ENCODE measurements around the gene ZC3H13. TPM values are rescaled to one million over a fixed set of nuclear protein-coding genes. Genes with fewer than 3 reads are reported as not detected.
A peak's percentile ranks its signal among the peaks of the same experiment; 100 is the strongest.

Gene ZC3H13
- total and polyA plus RNA-seq, 2 of the 4 experiments (the other 2 are of a cell fraction): 7.7 to 10.8 TPM

DNA sequence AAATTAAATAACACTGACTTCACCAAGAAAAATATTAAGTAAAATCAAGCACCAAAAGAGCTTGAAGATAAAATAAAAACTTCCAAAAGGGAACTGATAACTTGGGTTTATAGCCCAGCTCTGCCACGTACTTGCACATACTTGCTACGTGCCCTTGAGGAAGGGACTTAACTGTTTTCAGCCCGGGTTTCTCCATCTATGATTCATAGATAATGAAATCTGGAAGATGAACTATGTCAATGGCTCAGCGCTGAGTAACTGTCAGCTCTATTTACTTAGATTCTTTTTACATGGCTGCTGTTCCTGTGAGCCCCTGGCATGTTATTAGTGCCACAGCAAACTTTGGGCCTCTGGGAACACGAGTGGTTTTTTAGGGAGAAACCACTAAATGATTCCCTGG lies 9.6 kb upstream of the ZC3H13 start:
- Histone ChIP-seq H4K8ac (ENCODE audit: low read depth in 2 of 2, low read length in 2 of 2) (no peak overlapping the region), H3K4me3 (ENCODE audit: insufficient read depth, low read depth, low read length) (no peak overlapping the region), H2BK120ac (ENCODE audit: low read depth, low read length) (no peak overlapping the region), H4K91ac (ENCODE audit: insufficient read depth, low read depth, low read length) (no peak overlapping the region), H2AK9ac (replicated peaks; ENCODE audit: low read depth, low read length, poor library complexity) (no peak overlapping the region), H2BK20ac (ENCODE audit: low read depth, low read length) (no peak overlapping the region), H3K14ac (replicated peaks; ENCODE audit: low read depth, low read length) (no peak overlapping the region), H2AFZ (replicated peaks; ENCODE audit: low read length, poor library complexity) (no peak overlapping the region), H3K27me3 (ENCODE audit: control insufficient read depth, insufficient read depth, low read length) (no peaks in the 10 kb centered on the region), H3K4me1 (ENCODE audit: control insufficient read depth, insufficient read depth, low read length) (no peaks in the 10 kb centered on the region), H2BK5ac (ENCODE audit: low read depth, low read length, poor library complexity, severe bottlenecking) (no peak overlapping the region), H3K4me2 (ENCODE audit: low read depth, low read length) (no peak overlapping the region), H3K56ac (ENCODE audit: extremely low read depth, insufficient read depth, low read length) (no peak overlapping the region), H2BK15ac (ENCODE audit: low read depth, low read length) (no peak overlapping the region), H3K9me3 (ENCODE audit: control insufficient read depth, insufficient read depth, low read length) (no peaks in the 10 kb centered on the region), H4K5ac (ENCODE audit: low read depth, low read length) (no peak overlapping the region), H3K4ac (ENCODE audit: low read depth, low read length) (no peak overlapping the region), H3K9ac (ENCODE audit: low read depth, low read length) (no peak overlapping the region), H3K36me3 (ENCODE audit: control insufficient read depth, insufficient read depth, low read length) (no peaks in the 10 kb centered on the region), H4K20me1 (ENCODE audit: insufficient read depth, low read length) (no peaks in the 10 kb centered on the region), H3K79me1 (ENCODE audit: low read depth in 1 of 2, low read length in 2 of 2) (no peaks in the 10 kb centered on the region), H3K18ac (ENCODE audit: low read depth, low read length) (no peak overlapping the region), H2AK5ac (ENCODE audit: low read depth, low read length) (no peak overlapping the region), H3K9me1 (ENCODE audit: insufficient read depth, low read length) (no peaks in the 10 kb centered on the region), H3K23ac (ENCODE audit: low read depth, low read length) (no peak overlapping the region), H3K27ac (ENCODE audit: insufficient read depth, low read length) (no peak overlapping the region)
- TF ChIP-seq CEBPB (IDR thresholded peaks at IDR 0.05; ENCODE audit: low read depth, low read length) (no peak), RFX5 (IDR thresholded peaks at IDR 0.05; ENCODE audit: low read depth, low read length) (no peak), MXI1 (IDR thresholded peaks at IDR 0.05; ENCODE audit: borderline replicate concordance, low read depth, low read length) (no peak), RAD21 (IDR thresholded peaks at IDR 0.05; ENCODE audit: low read length) (no peak), SMC3 (IDR thresholded peaks at IDR 0.05; ENCODE audit: low read depth, low read length) (no peak), MAZ (IDR thresholded peaks at IDR 0.05; ENCODE audit: borderline replicate concordance, low read depth, low read length) (no peak), RCOR1 (IDR thresholded peaks at IDR 0.05; ENCODE audit: insufficient replicate concordance, low read length) (no peak), MAFK (IDR thresholded peaks at IDR 0.05; ENCODE audit: low read depth, low read length) (no peak), BHLHE40 (IDR thresholded peaks at IDR 0.05; ENCODE audit: low read depth, low read length) (no peak), FOS (IDR thresholded peaks at IDR 0.05; ENCODE audit: low read depth, low read length) (no peak)
- TF ChIP-seq, protein P1, sequence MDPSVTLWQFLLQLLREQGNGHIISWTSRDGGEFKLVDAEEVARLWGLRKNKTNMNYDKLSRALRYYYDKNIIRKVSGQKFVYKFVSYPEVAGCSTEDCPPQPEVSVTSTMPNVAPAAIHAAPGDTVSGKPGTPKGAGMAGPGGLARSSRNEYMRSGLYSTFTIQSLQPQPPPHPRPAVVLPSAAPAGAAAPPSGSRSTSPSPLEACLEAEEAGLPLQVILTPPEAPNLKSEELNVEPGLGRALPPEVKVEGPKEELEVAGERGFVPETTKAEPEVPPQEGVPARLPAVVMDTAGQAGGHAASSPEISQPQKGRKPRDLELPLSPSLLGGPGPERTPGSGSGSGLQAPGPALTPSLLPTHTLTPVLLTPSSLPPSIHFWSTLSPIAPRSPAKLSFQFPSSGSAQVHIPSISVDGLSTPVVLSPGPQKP (IDR thresholded peaks at IDR 0.05; ENCODE audit: borderline replicate concordance, low read depth, low read length): no peak
- TF ChIP-seq, protein P2, sequence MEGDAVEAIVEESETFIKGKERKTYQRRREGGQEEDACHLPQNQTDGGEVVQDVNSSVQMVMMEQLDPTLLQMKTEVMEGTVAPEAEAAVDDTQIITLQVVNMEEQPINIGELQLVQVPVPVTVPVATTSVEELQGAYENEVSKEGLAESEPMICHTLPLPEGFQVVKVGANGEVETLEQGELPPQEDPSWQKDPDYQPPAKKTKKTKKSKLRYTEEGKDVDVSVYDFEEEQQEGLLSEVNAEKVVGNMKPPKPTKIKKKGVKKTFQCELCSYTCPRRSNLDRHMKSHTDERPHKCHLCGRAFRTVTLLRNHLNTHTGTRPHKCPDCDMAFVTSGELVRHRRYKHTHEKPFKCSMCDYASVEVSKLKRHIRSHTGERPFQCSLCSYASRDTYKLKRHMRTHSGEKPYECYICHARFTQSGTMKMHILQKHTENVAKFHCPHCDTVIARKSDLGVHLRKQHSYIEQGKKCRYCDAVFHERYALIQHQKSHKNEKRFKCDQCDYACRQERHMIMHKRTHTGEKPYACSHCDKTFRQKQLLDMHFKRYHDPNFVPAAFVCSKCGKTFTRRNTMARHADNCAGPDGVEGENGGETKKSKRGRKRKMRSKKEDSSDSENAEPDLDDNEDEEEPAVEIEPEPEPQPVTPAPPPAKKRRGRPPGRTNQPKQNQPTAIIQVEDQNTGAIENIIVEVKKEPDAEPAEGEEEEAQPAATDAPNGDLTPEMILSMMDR (conservative IDR thresholded peaks at IDR 0.05; ENCODE audit: low read depth, low read length): no peak
- POLR2A ChIA-PET (ENCODE audit: unreplicated experiment): no interaction called here
- DNase-seq (peak; percentile 61), ATAC-seq (ENCODE audit: low read depth) (peak; percentile 24; the same call in 1 of the 2 replicates)
- in situ Hi-C loops (cut with MboI; ENCODE audit: low sequenced_read_pairs): no loop called here
- WGBS, 2 experiments (ENCODE audit: extremely low coverage in 2 of 2, insufficient read length in 1 of 2): no CpG with 5 or more reads among the region's 5 CpGs
- intact Hi-C loops (cut with micrococcal nuclease): no loop called here
- CTCF ChIA-PET: no interaction called here
- dilution Hi-C loops (cut with HindIII; ENCODE audit: low sequenced_read_pairs, unreplicated experiment): no loop called here
- no TSS peak for BruUV-seq (replicated peaks)

Measured in IMR-90 (cell line).